ENCODE results near the gene HHEX.
A peak's percentile ranks its signal among the peaks of the same experiment; 100 is the strongest.
"Not testable (repeated sequence)": the region's sequence is repeated elsewhere in the genome, so short reads cannot be mapped to it uniquely, and the experiment has no call there.

HHEX gene

DNA sequence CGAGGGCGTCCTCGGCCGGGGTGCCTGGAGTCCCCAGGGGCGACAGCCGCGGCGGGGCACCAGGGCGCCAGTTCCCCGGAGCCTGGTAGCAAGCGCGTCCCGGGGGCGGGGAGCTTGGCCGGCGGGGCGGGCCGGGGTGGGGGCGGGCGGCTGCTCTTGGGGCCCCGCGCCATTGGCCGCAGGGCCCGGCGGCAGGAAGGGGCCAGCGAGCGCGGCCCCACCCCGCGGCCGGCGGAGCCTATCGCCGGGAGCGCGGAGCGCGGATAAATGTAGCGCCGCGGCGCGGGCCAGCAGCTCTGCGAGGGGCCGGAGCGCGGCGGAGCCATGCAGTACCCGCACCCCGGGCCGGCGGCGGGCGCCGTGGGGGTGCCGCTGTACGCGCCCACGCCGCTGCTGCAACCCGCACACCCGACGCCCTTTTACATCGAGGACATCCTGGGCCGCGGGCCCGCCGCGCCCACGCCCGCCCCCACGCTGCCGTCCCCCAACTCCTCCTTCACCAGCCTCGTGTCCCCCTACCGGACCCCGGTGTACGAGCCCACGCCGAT, at the start of gene HHEX:
Gene HHEX, plus strand, starts transcription at position 293 of the 548 bp plus-strand sequence. Its CDS starts 32 bp downstream, at position 325.
- peak; percentile 18 for DNase-seq (ENCODE audit: low read depth)

DNA sequence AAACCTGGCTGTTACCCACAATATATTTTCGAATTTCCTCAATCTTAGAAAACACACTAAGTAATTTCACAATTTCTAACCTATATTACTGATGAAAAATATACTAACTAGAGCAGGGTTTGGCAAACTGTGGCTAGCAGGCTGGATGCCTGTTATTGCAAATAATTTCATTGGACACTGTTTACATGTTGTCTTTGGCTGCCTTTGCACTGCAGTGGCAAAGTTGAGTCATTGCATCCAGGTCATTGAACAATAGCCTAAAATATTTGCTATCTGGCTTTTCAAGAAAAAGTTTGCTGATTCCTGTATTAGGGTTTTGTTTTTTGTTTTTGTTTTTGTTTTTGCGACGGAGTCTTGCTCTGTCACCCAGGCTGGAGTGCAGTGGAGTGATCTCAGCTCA, 49.6 kb upstream of the HHEX start:
- no peak for DNase-seq (ENCODE audit: low read depth)

- no peak for DNase-seq (ENCODE audit: low read depth)
Observed at GRCh38 chr10:92641492-92641891, 48.3 kb upstream of the HHEX start.

DNA sequence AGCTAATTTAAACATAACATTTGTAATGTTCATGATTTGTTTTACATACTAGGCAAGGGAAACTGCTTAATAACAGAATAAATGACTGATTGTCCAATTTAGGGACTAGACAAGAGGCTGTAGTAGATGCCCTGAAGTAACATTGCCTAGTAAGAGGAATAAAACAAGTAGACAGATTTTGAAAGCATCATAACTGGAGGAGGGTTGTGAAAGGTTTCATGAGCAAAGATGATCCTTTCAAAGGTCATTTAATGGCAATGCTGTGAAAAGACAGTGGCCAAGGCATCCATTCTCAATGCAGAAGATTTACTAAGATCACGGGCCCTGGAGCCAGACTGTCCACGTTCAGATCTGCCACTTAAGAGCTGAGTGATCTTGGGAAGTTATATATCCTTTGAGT, 44.8 kb upstream of the HHEX start:
- no peak for DNase-seq (ENCODE audit: low read depth)

- not testable (repeated sequence) for DNase-seq (ENCODE audit: low read depth)
Observed at GRCh38 chr10:92650864-92651263, 38.9 kb upstream of the HHEX start.

- no peak for DNase-seq (ENCODE audit: low read depth)
Observed at GRCh38 chr10:92655426-92655825, 34.3 kb upstream of the HHEX start.

- DNase-seq (ENCODE audit: low read depth): no peak
Observed at GRCh38 chr10:92656266-92656961, 33.3 kb upstream of the HHEX start.

- no peak for DNase-seq (ENCODE audit: low read depth)
Observed at GRCh38 chr10:92657024-92657423, 32.7 kb upstream of the HHEX start.

DNA sequence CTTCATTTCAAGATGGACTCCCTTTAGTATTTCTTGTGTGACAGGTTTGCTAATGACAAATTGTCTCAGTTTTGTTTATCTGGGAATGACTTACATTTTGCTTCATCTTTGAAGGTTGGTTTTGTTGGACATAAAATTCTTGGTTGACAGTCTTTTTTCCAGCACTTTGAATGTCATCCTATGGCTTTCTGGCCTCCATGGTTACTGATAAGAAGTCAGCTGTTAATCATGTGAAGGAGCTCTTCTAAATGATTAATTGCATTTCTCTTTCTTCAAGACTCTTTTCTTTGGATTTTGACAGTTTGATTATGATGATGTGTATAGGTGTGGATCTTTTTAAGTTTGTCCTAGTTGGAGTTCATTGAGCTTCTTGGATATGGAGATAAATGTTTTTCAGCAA, 26.9 kb upstream of the HHEX start:
- no peak for DNase-seq (ENCODE audit: low read depth)

DNA sequence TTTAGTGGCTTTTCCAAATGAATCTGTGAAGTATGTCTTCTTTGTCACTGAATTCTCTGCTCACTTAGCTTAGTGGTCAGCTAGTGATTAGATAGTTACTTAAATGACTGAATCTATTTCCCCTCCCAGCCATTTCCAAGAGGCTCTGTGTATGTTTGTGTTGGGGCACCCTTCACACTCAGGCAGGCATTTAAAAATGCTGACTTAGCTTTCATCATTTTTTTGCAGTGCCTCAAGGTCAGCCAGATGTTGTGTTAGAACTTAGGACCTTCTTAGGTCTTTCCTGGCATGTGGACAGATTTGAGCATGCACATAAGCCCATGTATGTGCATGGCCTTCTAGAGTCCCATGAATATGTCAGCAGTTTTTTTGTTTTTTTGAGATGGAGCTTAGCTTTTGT, 25.4 kb upstream of the HHEX start:
- no peak for DNase-seq (ENCODE audit: low read depth)

GRCh38 chr10:92667078-92667477, 22.7 kb upstream of the HHEX start:
- DNase-seq (ENCODE audit: low read depth): no peak

DNA sequence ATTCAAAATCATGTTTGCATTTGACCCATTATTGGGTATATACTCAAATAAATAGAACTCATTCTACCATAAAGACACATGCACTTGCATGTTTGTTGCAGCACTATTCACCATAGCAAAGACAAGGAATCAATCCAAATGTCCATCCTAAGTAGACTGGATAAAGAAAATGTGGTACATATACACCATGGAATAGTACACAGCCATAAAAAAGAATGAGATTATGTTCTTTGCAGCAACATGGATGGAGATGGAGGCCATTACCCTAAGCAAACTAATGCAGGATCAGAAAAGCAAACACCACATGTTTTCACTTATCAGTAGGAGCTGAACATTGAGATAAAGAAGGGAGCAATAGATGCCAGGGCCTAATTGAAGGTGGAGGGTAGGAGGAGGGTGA, 12.0 kb upstream of the HHEX start:
- no peak for DNase-seq (ENCODE audit: low read depth)

GRCh38 chr10:92678206-92678605, 11.5 kb upstream of the HHEX start:
- DNase-seq (ENCODE audit: low read depth): no peak

GRCh38 chr10:92681306-92681834, 8.4 kb upstream of the HHEX start:
- DNase-seq (ENCODE audit: low read depth): no peak

DNA sequence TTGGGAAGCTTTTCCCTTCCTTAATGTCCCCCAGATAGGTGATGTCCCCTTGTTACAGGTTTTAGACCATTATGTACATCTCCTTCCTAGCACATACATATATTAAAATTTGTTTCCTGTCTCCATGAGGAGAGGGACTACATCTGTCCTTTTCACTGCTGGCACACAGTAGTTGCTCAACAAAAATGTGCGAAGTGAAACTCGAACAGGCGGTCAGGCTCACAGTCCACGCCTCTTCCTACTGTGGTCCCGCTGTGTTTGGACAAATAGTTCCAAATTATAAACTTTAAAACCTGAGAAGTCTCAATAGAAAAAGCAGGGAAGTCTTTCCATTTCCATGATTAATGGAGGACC, 1.2 kb upstream of the HHEX start:
- no peak for DNase-seq (ENCODE audit: low read depth)

DNA sequence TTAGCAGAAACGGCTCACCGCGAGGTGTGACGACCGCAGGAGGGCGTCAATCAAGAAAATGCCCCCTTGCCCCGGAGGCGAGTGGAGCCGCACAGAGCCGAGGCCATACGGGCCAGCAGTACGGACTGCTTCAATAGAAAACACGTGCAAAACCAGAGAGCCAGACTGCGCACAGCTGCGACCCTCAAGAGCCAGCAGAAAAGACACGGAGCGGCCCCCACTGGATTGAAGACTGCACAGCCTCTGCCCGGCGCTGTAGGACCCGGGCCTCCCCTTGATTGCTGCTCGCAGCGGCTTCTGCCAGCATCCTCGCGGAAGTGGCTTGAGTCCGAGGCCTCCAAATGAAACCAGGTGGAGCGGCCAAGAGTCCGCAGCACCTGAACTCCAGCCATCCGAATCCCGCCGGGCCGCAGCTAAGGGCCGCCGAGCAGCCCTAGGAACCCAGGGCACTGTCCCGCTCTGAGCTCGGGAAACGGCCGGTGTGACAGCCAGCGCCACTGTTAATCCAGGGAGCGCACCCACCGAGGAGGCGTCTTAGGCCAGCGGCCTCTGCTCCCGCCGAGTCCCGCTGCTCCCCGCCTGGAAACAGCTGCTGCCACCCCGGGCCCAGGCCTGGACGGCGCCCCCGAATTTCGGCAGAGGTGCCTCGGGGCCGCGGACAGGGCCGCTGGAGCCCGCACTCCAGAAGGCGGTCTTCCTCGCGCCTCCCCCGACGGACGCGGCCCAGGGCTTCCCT, 660 bp upstream of the HHEX start:
- no peak for DNase-seq (ENCODE audit: low read depth)

DNA sequence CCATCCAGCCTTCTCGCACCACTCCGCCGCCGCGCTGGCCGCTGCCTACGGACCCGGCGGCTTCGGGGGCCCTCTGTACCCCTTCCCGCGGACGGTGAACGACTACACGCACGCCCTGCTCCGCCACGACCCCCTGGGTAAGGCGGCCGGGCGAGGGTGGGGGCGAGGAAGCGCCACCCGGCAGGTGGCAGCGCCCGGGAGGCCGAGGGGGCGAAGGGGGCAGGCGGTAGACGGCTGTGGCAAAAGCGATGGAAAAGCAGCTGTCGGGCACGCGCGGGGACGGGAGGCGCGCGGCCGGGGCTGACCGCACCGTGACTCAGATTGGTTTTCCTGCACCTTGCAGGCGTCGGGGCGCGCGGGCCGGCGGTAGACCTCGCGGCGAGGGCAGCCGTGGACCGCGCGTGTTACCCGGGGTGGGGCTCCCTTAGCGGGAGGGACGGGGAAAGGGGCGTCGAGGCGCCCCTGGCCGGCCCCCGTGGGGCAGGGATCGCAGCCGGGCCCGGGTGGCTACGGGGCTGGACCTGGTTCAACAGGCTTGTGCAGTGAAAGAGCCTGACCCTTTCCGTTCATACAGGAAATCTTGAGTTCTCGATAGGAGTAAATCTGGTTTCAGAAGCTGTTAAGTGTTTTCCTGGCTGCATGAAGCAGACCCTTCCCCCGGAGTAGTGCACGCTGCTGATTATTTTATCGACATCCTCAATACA, 608 bp downstream of the HHEX start:
- peak; percentile 60 for DNase-seq (ENCODE audit: low read depth)

- DNase-seq (ENCODE audit: low read depth): no peak
Observed at GRCh38 chr10:92690915-92691590, 1.3 kb downstream of the HHEX start.

- no peak for DNase-seq (ENCODE audit: low read depth)
Observed at GRCh38 chr10:92691591-92692079, 1.9 kb downstream of the HHEX start.

GRCh38 chr10:92692080-92692671, 2.4 kb downstream of the HHEX start:
- no peak for DNase-seq (ENCODE audit: low read depth)
